ENCODE data around the gene UQCC2. TPM values are rescaled to one million over a fixed set of nuclear protein-coding genes. Genes with fewer than 3 reads are reported as not detected.

The UQCC2 gene
- total and polyA plus RNA-seq, 5 donors from 2014 or later, result 14.9 to 72.6 (median 44.9) TPM

DNA sequence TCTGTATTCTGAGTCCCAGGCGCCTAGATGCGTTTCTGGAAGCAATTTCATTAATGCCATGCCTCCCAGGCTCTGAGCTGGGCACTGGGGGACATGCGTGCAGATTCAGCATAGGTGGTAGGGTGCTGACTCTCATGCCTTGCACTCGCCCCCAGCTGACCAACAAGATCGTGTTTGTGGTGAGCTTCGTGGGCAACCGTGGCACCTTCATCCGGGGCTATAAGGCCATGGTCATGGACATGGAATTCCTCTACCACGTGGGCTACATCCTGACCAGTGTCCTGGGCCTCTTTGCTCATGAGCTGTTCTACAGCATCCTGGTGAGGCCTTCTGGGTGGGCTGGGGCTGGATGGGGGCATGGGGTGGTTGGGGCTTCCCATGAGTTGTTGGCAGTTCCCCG, 21.6 kb downstream of the UQCC2 start:
- H3K27ac ChIP-seq (ENCODE audit: insufficient read depth, low read length, poor library complexity, severe bottlenecking), result no peak overlapping the region
- Mint-ChIP-seq H3K36me3 (peaks cover 43% of the 10 kb centered on the region), H3K4me3 (no peak overlapping the region), H3K27me3 (no peaks in the 10 kb centered on the region), H3K9me3 (no peaks in the 10 kb centered on the region), H3K4me1 (peaks cover 11 to 34% (median 26%) of the 10 kb centered on the region in 4 donors), H3K27ac (peak overlapping the region in 1 of 3 donors; percentile 46)
- peaks cover 30% of the 10 kb centered on the region for H3K4me1 ChIP-seq (ENCODE audit: control insufficient read depth, insufficient read depth, low read length, poor library complexity, severe bottlenecking)
- DNase-seq, result no peak
- no peaks in the 10 kb centered on the region for H3K9me3 ChIP-seq (ENCODE audit: control insufficient read depth in 2 of 2, low read length in 2 of 2)
- no peaks in the 10 kb centered on the region for H3K27me3 ChIP-seq (ENCODE audit: control insufficient read depth, insufficient read depth, low read length)
- peaks cover 66% of the 10 kb centered on the region for H3K36me3 ChIP-seq (ENCODE audit: control insufficient read depth, insufficient read depth, low read length)
- ATAC-seq (ENCODE audit: low read depth in 2 of 2), result no peak
- no peak overlapping the region for H3K4me3 ChIP-seq (ENCODE audit: low read depth, low read length)

- no peak for ATAC-seq (ENCODE audit: low read depth in 2 of 2)
- H3K4me1 ChIP-seq (ENCODE audit: control insufficient read depth, insufficient read depth, low read length, poor library complexity, severe bottlenecking), result peaks cover 23% of the 10 kb centered on the region
- peaks cover 71% of the 10 kb centered on the region for H3K36me3 ChIP-seq (ENCODE audit: control insufficient read depth, insufficient read depth, low read length)
- Mint-ChIP-seq H3K27ac (no peak overlapping the region), H3K4me1 (peaks cover 9 to 26% (median 19%) of the 10 kb centered on the region in 4 donors), H3K27me3 (no peaks in the 10 kb centered on the region), H3K36me3 (peaks cover 38% of the 10 kb centered on the region), H3K4me3 (no peak overlapping the region), H3K9me3 (no peaks in the 10 kb centered on the region)
- DNase-seq, result no peak
- no peaks in the 10 kb centered on the region for H3K9me3 ChIP-seq (ENCODE audit: control insufficient read depth in 2 of 2, low read length in 2 of 2)
- no peaks in the 10 kb centered on the region for H3K27me3 ChIP-seq (ENCODE audit: control insufficient read depth, insufficient read depth, low read length)
- H3K4me3 ChIP-seq (ENCODE audit: low read depth, low read length), result no peak overlapping the region
- H3K27ac ChIP-seq (ENCODE audit: insufficient read depth, low read length, poor library complexity, severe bottlenecking), result no peak overlapping the region
Observed at GRCh38 chr6:33689148-33689494, 22.4 kb downstream of the UQCC2 start.

DNA sequence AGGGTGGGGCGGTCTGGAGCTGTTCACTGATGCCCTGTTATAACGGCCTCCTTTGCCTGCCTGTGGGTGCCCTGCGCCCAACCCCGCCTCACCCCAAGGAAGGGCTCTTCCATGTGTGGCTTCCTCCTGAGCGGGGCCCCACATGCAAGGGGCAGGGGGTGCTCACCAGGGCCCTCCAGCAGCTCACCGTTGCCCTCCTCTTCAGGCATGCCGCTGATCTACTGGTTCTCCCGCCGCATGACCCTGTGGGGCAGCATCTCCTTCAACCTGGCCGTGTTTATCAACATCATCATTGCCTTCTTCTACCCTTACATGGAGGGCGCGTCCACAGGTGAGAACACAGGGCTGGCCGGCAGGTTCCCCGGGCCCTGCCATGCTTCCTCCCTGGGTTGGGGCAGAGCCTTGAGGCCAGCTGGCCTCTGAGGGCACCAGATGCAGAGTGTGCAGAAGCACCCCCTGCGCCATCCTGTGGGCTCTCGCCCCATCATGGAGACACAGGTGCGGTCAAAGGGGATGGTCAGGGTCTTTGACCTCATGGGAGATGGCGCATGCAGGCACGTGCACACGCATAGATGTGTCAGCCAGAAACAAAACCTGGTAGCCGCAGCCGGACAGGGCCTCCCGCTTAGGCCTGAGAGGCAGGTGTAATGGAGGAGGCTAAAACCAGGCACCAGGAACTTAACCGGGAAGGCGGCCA, 22.9 kb downstream of the UQCC2 start:
- Histone ChIP-seq H3K36me3 (ENCODE audit: control insufficient read depth, insufficient read depth, low read length) (peaks cover 76% of the 10 kb centered on the region), H3K27me3 (ENCODE audit: control insufficient read depth, insufficient read depth, low read length) (no peaks in the 10 kb centered on the region), H3K27ac (ENCODE audit: insufficient read depth, low read length, poor library complexity, severe bottlenecking) (no peak overlapping the region), H3K4me3 (ENCODE audit: low read depth, low read length) (no peak overlapping the region), H3K9me3 (ENCODE audit: control insufficient read depth in 2 of 2, low read length in 2 of 2) (no peaks in the 10 kb centered on the region), H3K4me1 (ENCODE audit: control insufficient read depth, insufficient read depth, low read length, poor library complexity, severe bottlenecking) (peaks cover 18% of the 10 kb centered on the region)
- H3K9me3 Mint-ChIP-seq, result no peaks in the 10 kb centered on the region
- H3K4me3 Mint-ChIP-seq, result no peak overlapping the region
- peaks cover 35% of the 10 kb centered on the region for H3K36me3 Mint-ChIP-seq
- no peak for ATAC-seq (ENCODE audit: low read depth in 2 of 2)
- H3K4me1 Mint-ChIP-seq, result peaks cover 6 to 25% (median 16%) of the 10 kb centered on the region in 4 donors
- no peak for DNase-seq
- H3K27ac Mint-ChIP-seq, result no peak overlapping the region
- no peaks in the 10 kb centered on the region for H3K27me3 Mint-ChIP-seq

DNA sequence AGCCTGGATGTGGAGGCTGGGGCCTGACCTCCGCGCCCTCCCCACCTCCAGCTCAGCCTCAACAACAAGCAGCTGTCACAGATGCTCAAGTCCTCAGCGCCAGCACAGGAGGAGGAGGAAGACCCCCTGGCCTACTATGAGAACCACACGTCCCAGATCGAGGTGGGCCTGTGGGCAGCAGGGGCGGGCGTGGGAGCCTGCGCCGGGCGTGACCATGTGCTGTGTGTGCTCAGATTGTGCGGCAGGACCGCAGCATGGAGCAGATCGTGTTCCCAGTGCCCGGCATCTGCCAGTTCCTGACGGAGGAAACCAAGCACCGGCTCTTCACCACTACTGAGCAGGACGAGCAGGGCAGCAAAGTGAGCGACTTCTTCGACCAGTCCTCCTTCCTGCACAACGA, 23.5 kb downstream of the UQCC2 start:
- H3K4me1 Mint-ChIP-seq, result peaks cover 6 to 25% (median 14%) of the 10 kb centered on the region in 4 donors
- peaks cover 18% of the 10 kb centered on the region for H3K4me1 ChIP-seq (ENCODE audit: control insufficient read depth, insufficient read depth, low read length, poor library complexity, severe bottlenecking)
- H3K27me3 Mint-ChIP-seq, result no peaks in the 10 kb centered on the region
- peaks cover 81% of the 10 kb centered on the region for H3K36me3 ChIP-seq (ENCODE audit: control insufficient read depth, insufficient read depth, low read length)
- no peak overlapping the region for H3K27ac Mint-ChIP-seq
- no peaks in the 10 kb centered on the region for H3K9me3 Mint-ChIP-seq
- H3K9me3 ChIP-seq (ENCODE audit: control insufficient read depth in 2 of 2, low read length in 2 of 2), result no peaks in the 10 kb centered on the region
- H3K36me3 Mint-ChIP-seq, result peaks cover 35% of the 10 kb centered on the region
- DNase-seq, result no peak
- ATAC-seq (ENCODE audit: low read depth in 2 of 2), result no peak
- no peak overlapping the region for H3K4me3 ChIP-seq (ENCODE audit: low read depth, low read length)
- H3K27me3 ChIP-seq (ENCODE audit: control insufficient read depth, insufficient read depth, low read length), result no peaks in the 10 kb centered on the region
- H3K4me3 Mint-ChIP-seq, result no peak overlapping the region
- H3K27ac ChIP-seq (ENCODE audit: insufficient read depth, low read length, poor library complexity, severe bottlenecking), result no peak overlapping the region

DNA sequence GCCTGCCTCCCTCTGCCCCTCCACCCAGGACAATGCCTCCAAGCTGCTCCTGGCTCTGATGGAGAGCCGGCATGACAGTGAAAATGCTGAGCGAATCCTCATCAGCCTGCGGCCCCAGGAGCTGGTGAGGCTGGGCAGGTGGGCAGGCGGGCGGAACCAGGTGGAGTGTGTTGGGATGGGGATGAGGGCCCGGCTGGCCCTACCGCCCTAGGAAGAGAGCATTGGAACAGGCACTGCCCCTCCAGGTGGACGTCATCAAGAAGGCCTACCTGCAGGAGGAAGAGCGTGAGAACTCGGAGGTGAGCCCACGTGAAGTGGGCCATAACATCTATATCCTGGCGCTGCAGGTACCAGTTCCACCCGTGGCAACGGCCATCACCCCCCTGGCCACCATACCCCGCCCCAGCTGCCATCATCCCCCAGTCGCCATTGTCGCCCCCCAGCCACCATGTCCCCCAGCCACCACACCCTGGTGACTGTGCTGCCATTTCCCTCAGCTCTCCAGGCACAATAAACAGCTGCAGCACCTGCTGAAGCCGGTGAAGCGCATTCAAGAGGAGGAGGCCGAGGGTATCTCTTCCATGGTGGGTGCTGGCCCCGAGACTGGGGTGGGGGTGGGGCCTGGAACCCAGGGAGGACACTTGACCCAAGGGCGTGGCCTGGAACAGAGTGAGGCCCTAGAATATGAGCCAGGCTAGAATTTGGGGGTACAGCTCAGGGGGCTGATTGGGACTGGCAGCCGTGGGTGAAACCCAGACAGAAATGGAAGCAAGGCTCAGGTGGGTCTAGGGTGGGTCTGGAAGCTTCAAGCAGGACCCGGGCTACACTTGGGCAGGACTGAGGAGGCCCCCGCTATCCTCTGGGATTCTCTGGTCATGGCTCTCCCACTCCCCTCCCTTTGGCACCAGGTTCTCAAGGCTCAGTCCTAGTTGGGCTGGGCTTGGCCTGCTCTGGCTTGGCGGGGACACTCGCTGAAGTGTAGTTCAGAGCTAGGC, 24.2 kb downstream of the UQCC2 start:
- no peaks in the 10 kb centered on the region for H3K9me3 ChIP-seq (ENCODE audit: control insufficient read depth in 2 of 2, low read length in 2 of 2)
- ATAC-seq (ENCODE audit: low read depth in 2 of 2), result no peak
- H3K9me3 Mint-ChIP-seq, result no peaks in the 10 kb centered on the region
- H3K27me3 Mint-ChIP-seq, result no peaks in the 10 kb centered on the region
- H3K4me1 Mint-ChIP-seq, result peaks cover 0 to 22% (median 10%) of the 10 kb centered on the region in 4 donors
- no peak overlapping the region for H3K4me3 Mint-ChIP-seq
- H3K4me1 ChIP-seq (ENCODE audit: control insufficient read depth, insufficient read depth, low read length, poor library complexity, severe bottlenecking), result peaks cover 18% of the 10 kb centered on the region
- H3K27ac Mint-ChIP-seq, result peak overlapping the region in 1 of 3 donors; percentile 51
- H3K36me3 ChIP-seq (ENCODE audit: control insufficient read depth, insufficient read depth, low read length), result peaks cover 84% of the 10 kb centered on the region
- DNase-seq, result no peak
- no peaks in the 10 kb centered on the region for H3K27me3 ChIP-seq (ENCODE audit: control insufficient read depth, insufficient read depth, low read length)
- no peak overlapping the region for H3K27ac ChIP-seq (ENCODE audit: insufficient read depth, low read length, poor library complexity, severe bottlenecking)
- H3K4me3 ChIP-seq (ENCODE audit: low read depth, low read length), result no peak overlapping the region
- H3K36me3 Mint-ChIP-seq, result peaks cover 35% of the 10 kb centered on the region

DNA sequence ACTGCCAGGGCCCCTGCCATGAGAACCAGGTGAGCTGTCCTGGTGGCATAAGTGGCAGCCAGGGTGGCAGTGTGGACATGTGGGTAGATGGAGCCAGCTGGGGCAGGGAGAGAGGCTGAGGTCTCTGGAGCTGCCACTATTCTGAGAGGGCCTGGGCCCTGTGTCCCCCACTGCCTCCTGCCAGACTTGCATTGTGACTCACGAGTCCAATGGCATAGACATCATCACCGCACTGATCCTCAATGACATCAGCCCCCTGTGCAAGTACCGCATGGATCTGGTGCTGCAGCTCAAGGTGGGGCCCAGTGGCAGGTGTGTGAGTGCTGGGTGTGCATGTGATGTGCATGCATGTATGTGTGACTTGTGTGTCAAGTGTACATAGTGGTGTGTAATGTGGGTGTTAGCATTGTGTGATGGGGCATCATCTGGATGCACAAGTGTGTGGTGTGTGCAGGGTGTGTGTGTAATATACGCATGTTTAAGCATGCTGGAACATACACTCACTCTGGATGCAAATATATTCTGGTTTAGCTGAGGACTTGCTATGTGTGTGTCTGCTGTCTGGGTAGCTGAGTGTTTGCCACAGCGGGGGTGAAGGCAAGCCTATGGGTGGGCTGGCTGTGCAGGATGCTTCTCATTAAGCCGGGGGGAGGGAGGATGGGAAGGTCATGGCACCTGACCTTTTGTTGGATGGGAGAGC, 25.1 kb downstream of the UQCC2 start:
- no peak overlapping the region for H3K4me3 Mint-ChIP-seq
- Histone ChIP-seq H3K36me3 (ENCODE audit: control insufficient read depth, insufficient read depth, low read length) (peaks cover 80% of the 10 kb centered on the region), H3K27ac (ENCODE audit: insufficient read depth, low read length, poor library complexity, severe bottlenecking) (no peak overlapping the region), H3K9me3 (ENCODE audit: control insufficient read depth in 2 of 2, low read length in 2 of 2) (no peaks in the 10 kb centered on the region), H3K27me3 (ENCODE audit: control insufficient read depth, insufficient read depth, low read length) (no peaks in the 10 kb centered on the region), H3K4me1 (ENCODE audit: control insufficient read depth, insufficient read depth, low read length, poor library complexity, severe bottlenecking) (peaks cover 13% of the 10 kb centered on the region), H3K4me3 (ENCODE audit: low read depth, low read length) (no peak overlapping the region)
- peaks cover 0 to 17% (median 7%) of the 10 kb centered on the region in 4 donors for H3K4me1 Mint-ChIP-seq
- H3K27ac Mint-ChIP-seq, result no peak overlapping the region
- ATAC-seq (ENCODE audit: low read depth in 2 of 2) (no peak), DNase-seq (no peak)
- no peaks in the 10 kb centered on the region for H3K27me3 Mint-ChIP-seq
- peaks cover 39% of the 10 kb centered on the region for H3K36me3 Mint-ChIP-seq
- no peaks in the 10 kb centered on the region for H3K9me3 Mint-ChIP-seq

DNA sequence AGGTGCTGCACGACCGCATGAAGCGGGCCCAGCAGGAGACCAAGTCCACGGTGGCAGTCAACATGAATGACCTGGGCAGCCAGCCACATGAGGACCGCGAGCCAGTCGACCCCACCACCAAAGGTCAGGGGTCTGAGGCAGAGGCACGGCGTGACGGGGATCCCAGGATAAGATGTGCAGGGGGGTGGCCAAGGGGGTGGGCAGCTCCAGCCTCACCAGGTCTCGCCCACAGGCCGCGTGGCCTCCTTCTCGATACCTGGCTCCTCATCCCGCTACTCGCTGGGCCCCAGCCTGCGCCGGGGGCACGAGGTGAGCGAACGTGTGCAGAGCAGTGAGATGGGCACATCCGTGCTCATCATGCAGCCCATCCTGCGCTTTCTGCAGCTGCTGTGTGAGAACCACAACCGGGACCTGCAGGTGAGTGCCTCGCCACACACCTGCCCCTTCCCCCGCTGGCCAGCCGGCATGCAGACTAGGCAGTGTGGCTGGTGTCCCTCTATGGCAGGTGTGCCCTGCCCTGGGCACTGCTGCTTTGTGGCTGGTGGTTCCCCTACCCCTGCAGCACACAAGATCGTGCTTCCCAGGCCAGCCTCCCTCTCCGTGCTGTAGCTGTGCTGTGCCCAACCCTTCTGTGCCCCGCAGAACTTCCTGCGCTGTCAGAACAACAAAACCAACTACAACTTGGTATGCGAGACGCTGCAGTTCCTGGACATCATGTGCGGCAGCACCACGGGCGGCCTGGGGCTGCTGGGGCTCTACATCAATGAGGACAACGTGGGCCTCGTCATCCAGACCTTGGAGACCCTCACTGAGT, 25.9 kb downstream of the UQCC2 start:
- Mint-ChIP-seq H3K27ac (no peak overlapping the region), H3K27me3 (no peaks in the 10 kb centered on the region), H3K9me3 (no peaks in the 10 kb centered on the region), H3K36me3 (peaks cover 42% of the 10 kb centered on the region), H3K4me1 (peaks cover 0 to 19% (median 5%) of the 10 kb centered on the region in 4 donors), H3K4me3 (no peak overlapping the region)
- no peak overlapping the region for H3K4me3 ChIP-seq (ENCODE audit: low read depth, low read length)
- peaks cover 13% of the 10 kb centered on the region for H3K4me1 ChIP-seq (ENCODE audit: control insufficient read depth, insufficient read depth, low read length, poor library complexity, severe bottlenecking)
- H3K27me3 ChIP-seq (ENCODE audit: control insufficient read depth, insufficient read depth, low read length), result no peaks in the 10 kb centered on the region
- ATAC-seq (ENCODE audit: low read depth in 2 of 2) (no peak), DNase-seq (no peak)
- H3K9me3 ChIP-seq (ENCODE audit: control insufficient read depth in 2 of 2, low read length in 2 of 2), result no peaks in the 10 kb centered on the region
- no peak overlapping the region for H3K27ac ChIP-seq (ENCODE audit: insufficient read depth, low read length, poor library complexity, severe bottlenecking)
- peaks cover 77% of the 10 kb centered on the region for H3K36me3 ChIP-seq (ENCODE audit: control insufficient read depth, insufficient read depth, low read length)

All from CD4-positive, CD25-positive, alpha-beta regulatory T cell (primary cell).